Activated CD4-positive, alpha-beta T cell treated with anti-CD3 and anti-CD28 coated beads for 1 hour (primary cell): ENCODE data around the gene FER1L5.

Source experiments
- DNase-seq: peaks from one replicate; pipeline ENCODE4 v3.0.0-alpha.2; 2020

Gene FER1L5

DNA sequence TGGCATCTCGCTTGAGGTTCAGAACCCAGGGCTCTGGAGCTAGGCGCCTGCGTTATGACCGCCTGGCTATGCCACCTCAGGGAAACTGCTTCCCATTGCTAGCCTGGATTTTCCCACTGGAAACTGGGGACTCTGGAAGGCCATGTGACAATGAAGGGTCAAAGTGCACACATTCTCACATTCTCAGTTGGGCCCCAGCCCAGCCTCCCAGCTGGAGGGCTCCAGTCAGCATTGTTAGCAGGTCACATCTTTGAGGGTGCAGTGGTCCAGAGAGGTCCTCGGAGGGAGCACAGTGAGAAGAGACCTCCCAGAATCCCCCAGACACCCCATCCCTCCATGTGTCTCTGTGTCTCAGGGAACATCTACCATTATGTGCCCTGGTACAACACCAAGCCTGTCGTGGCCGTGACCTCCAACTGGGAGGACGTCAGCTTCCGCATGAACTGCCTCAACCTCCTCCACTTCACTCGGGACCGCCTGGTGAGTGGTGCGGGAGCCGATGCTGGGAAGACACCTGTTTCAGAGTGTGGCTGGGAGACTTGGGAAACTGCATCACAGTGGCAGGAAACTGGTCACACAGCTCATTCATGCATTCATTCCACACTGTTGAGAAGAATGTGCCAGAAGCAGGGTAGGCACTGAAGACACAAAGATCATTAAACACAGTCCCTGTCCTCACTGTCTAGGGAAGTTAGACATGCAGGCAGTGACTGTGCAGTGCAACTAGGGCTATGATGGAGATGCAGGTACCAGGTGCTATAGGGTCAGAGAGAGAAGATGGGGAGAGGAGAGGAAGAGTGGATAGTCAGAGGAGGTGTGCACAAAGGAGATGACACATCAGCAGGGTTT, 41.6 kb downstream of the FER1L5 start:
- no peak for DNase-seq

- no peak for DNase-seq
Measured at GRCh38 chr2:96684883-96685576, 42.5 kb downstream of the FER1L5 start.

GRCh38 chr2:96685577-96686459, 43.3 kb downstream of the FER1L5 start:
- DNase-seq = no peak

GRCh38 chr2:96687266-96687665, 44.7 kb downstream of the FER1L5 start:
- DNase-seq = no peak

DNA sequence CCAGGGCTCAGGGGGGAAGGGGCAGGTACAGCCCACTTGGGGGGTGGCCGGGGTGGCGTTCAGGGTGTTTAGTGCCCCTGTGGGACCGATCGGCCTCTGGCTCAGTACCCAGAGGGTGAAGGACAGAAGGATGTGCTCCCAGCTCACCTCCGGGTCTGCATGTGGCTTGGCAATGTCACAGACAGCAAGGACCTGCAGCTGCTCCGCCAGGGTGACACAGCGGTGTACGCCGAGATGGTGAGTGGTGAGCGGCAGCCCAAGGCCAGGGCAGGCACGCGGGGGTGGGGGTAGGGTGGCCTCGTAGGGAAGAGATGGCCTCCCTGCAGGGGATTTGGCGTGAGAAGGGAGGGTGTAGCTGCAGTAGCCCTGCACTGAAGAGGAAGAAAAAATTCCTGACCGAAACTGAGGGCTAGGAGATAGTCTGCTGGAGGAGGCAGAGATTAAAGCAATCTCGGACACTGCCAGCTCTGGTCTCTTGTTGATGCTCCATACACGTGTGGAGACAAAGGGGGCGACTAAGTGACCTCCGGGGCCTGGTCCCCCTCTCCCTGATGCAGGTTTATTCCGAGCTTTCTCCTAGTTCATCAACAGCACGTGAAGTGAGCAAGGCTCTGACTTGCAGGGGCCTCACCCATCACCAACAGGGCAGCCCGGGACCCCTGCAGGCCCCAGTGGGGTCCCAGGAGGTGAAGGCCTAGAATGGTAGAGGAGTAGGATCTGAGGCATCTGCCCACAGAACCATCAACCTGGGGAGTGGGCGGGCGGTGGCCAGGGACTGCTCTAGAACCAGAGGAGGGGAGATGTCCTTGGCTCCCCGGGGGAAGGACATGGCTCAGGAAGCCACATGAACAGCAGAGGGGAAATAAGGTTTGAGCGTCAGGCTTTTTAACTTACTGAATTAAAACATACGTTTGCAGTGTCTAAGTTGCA, 45.4 kb downstream of the FER1L5 start:
- no peak for DNase-seq

DNA sequence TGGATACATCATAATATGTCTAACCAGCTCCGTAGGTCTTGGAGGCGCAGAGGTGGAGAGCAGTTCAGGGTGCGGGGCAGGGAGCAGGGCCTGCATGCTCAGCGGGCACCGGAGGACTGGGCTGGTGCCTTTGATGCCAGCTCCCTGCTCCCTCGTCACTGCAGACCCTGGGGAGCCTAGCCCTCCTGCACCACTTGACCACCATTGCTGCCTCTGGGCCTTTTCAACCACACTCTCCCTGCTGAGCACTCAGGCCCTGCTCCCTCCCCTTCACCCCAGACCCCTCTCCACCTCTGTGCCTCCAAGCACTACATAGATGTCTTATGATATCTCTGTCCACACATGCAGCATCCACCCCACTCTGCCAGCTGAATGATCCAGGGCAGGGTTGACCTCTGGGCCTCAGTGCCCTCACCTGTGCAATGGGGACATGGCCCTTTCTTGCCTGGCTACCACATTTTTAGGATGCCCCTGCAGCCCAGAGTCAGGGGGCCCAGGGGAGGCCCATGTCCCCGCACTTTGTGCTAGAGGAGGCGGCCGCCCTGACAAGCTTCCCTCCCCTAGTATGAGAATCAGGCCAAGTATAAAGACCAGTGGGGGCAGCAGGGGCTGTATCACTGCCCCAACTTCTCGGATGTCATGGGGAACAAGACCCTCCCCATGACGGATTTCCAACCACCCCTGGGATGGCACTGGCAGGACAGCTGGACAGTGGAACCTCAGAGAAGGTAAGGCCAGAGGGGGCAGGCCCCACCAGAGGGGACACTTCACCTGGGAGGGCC, 46.3 kb downstream of the FER1L5 start:
- no peak for DNase-seq

- no peak for DNase-seq
Measured at GRCh38 chr2:96689431-96689991, 46.9 kb downstream of the FER1L5 start.

GRCh38 chr2:96690306-96691021, 47.9 kb downstream of the FER1L5 start:
- DNase-seq = no peak

GRCh38 chr2:96691022-96691612, 48.6 kb downstream of the FER1L5 start:
- DNase-seq = no peak

DNA sequence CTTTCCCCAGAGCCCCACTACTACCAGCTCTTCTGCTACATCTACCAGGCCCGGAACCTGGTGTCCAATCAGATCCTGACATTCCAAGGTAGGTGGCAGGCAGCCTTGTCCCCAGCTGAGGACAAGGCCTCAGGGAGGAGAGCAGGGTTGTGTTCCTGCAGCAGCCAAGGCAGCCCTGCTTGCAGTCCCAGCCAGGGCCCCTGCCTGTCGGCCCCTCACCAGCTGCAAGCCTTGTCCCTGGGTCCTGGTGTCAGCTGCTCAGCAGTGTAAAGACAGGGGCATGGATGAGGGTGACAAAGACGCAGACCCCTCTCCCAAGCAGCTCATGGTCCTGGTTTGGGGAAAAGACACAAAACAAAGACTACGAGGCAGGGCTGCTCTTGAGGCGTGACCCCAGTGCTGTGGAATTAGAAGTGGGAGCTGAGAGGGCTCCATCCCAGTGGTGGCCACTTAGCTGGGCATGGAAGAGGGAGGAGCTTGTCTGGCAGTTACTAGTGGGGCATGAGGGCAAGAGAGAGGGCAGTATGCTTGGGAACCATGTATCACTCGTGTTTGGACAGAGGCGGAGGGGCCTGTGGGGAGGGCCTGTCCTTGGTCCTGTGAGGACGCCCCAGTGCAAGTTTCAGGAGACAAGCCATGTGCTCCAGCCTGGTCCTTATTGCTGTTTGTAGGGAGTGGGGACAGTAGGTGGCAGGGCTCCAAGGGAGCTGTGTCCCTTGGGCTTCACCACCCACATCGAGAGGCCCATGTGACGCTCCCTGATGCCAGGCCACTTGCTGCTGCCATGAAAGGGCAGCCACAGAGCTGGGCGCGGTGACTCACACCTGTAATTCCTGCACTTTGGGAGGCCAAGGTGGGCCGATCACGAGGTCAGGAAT, 49.8 kb downstream of the FER1L5 start:
- no peak for DNase-seq

GRCh38 chr2:96693286-96694200, 51.0 kb downstream of the FER1L5 start:
- DNase-seq = no peak

- no peak for DNase-seq
Measured at GRCh38 chr2:96694279-96694678, 51.7 kb downstream of the FER1L5 start.

DNA sequence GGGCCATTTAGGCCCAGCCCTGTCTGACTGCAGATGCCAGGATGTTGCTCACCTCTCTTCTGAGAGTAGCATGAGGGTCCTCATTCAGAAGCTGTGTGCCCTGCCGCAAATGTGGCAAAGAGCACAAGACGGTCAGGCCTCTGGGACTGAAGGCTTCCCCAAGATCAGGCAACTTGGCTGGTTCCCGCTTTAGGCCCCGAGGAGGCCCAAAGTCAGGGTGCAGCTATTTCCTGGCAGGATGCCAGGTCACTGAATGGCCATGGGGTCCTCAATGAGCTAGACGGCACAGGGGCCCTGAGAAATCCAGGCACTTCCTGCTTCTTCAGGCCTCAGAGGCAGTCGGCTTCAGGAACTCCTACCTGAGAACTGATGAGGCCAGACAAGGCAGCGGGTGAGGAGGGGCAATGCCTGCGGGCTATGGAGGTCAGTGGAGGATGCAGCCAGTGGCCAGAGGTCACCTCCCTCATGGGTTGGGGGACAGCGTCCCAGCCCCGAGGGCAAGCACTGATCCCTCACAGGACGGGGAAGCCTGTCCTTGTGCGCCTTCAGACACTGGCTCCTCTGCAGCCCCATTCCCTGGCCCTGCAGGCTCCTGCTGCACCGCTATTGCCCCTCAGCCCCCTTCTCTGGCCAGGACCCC, 52.4 kb downstream of the FER1L5 start:
- DNase-seq = no peak

- DNase-seq = no peak
Measured at GRCh38 chr2:96695602-96696001, 53.0 kb downstream of the FER1L5 start.

GRCh38 chr2:96697476-96697875, 54.9 kb downstream of the FER1L5 start:
- DNase-seq = no peak

- DNase-seq = no peak
Measured at GRCh38 chr2:96698221-96698861, 55.8 kb downstream of the FER1L5 start.

DNA sequence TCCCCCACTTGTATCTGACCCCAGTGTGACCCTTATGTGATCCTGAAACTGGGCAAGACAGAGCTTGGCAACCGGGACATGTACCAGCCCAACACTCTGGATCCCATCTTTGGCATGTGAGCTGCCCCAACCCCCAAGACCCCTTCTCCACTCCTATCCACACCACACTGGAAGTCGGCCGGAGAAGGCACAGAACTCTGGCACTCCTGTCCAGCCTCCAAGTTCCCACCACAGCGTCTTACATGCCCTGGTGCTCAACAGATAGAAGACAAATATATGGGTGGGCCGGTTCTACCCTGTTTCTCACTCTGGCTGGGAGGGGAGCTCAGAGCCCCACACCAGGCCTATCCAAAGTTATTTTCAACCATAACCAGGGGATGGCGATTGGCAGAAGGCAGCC, 56.5 kb downstream of the FER1L5 start:
- DNase-seq = no peak
